ENCODE results near the gene VKORC1. TPM values are rescaled to one million over a fixed set of nuclear protein-coding genes. Genes with fewer than 3 reads are reported as not detected.

Gene VKORC1
- total and polyA plus RNA-seq, 2 donors (not counting 1 experiment from before 2014, with no cell fraction given): 118 to 301 TPM

DNA sequence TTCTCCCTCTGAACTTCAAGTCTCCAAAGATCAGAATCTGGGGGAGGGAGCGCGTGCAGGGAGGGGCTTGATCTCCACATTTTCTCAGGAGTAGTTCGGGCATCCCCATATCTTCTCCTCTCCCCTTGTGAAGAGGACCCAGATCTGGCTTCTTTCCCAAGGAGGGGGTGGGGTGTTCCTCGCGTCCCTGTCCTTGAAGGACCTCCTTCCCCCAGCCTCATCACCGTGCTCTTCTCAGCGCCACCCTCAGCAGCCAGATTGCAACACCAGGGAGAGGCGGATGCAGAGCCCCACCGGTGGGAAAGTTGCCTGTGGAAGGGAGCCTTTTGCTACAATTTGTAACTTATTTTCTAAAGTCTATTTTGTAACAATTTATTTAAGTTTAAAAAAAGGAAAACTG is 11.5 kb downstream of the VKORC1 start:
- TF ChIP-seq EZH2 (IDR thresholded peaks at IDR 0.05; ENCODE audit: low read length, missing control alignments): no peak
- TF ChIP-seq, protein P1, sequence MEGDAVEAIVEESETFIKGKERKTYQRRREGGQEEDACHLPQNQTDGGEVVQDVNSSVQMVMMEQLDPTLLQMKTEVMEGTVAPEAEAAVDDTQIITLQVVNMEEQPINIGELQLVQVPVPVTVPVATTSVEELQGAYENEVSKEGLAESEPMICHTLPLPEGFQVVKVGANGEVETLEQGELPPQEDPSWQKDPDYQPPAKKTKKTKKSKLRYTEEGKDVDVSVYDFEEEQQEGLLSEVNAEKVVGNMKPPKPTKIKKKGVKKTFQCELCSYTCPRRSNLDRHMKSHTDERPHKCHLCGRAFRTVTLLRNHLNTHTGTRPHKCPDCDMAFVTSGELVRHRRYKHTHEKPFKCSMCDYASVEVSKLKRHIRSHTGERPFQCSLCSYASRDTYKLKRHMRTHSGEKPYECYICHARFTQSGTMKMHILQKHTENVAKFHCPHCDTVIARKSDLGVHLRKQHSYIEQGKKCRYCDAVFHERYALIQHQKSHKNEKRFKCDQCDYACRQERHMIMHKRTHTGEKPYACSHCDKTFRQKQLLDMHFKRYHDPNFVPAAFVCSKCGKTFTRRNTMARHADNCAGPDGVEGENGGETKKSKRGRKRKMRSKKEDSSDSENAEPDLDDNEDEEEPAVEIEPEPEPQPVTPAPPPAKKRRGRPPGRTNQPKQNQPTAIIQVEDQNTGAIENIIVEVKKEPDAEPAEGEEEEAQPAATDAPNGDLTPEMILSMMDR (conservative IDR thresholded peaks at IDR 0.05 in 1 of 2, IDR thresholded peaks at IDR 0.05 in 1 of 2; ENCODE audit: low read depth in 1 of 2, low read length in 2 of 2): no peak
- Histone ChIP-seq H3K4me2 (ENCODE audit: extremely low read depth, insufficient read depth, low read length) (no peak overlapping the region), H3K4me1 (ENCODE audit: control insufficient read depth, extremely low read depth, insufficient read depth, low read length) (no peaks in the 10 kb centered on the region), H3K27me3 (ENCODE audit: control insufficient read depth, insufficient read depth, low read length) (no peaks in the 10 kb centered on the region), H3K9ac (ENCODE audit: insufficient read depth, low read length) (no peak overlapping the region), H4K20me1 (ENCODE audit: control insufficient read depth, extremely low read depth, insufficient read depth, low read length) (no peaks in the 10 kb centered on the region), H3K27ac (ENCODE audit: insufficient read depth, low read length) (no peak overlapping the region), H3K36me3 (ENCODE audit: control insufficient read depth, insufficient read depth, low read length) (peaks cover 35% of the 10 kb centered on the region), H2AFZ (ENCODE audit: low read length) (no peak overlapping the region), H3K9me3 (ENCODE audit: control insufficient read depth, insufficient read depth, low read depth, low read length) (no peaks in the 10 kb centered on the region), H3K4me3 (replicated peaks in 1 of 4; ENCODE audit: control extremely low read depth in 1 of 4, insufficient read depth in 1 of 4, low read depth in 3 of 4, low read length in 4 of 4) (no peak overlapping the region), H3K79me2 (ENCODE audit: control insufficient read depth, insufficient read depth, low read length) (peaks cover 9% of the 10 kb centered on the region)
- no peak for DNase-seq (ENCODE audit: low read depth in 2 of 2)

DNA sequence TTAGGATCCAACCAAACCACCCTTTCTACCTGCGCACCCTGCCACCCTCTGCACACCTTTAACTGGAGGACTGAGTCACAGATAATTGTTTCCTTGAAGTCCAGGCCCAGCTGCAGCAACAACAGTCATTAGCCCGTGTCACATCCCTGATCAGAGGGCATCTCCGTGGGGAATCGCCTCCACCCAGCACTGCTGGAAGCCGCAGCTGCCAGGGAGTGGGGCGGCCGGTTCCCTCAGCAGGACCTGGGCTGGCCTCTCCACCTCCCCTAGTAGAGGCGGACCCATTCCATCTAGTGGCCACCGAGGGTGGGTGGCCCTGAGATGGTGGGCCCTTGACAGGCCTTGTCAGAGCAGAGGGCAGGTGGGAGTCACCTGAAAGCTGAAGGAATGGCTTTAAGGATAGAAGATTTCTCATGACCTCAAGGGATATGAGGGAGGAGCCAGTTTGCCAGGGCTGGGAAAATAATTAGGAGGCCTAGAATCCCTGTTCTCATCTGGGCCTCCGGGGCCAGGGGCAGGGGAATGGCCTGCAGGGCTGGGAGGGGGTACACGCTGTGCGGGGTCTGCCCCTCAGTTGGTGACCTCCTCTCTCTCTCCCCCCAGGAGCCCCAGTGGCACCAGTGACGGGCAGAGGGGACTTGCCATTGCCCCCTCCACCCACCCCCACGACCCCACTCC is 12.1 kb downstream of the VKORC1 start:
- Histone ChIP-seq H4K20me1 (ENCODE audit: control insufficient read depth, extremely low read depth, insufficient read depth, low read length) (no peaks in the 10 kb centered on the region), H3K79me2 (ENCODE audit: control insufficient read depth, insufficient read depth, low read length) (peaks cover 15% of the 10 kb centered on the region), H3K4me1 (ENCODE audit: control insufficient read depth, extremely low read depth, insufficient read depth, low read length) (no peaks in the 10 kb centered on the region), H3K27ac (ENCODE audit: insufficient read depth, low read length) (no peak overlapping the region), H3K4me2 (ENCODE audit: extremely low read depth, insufficient read depth, low read length) (no peak overlapping the region), H3K36me3 (ENCODE audit: control insufficient read depth, insufficient read depth, low read length) (peaks cover 40% of the 10 kb centered on the region), H3K4me3 (replicated peaks in 1 of 4; ENCODE audit: control extremely low read depth in 1 of 4, insufficient read depth in 1 of 4, low read depth in 3 of 4, low read length in 4 of 4) (no peak overlapping the region), H2AFZ (ENCODE audit: low read length) (no peak overlapping the region), H3K9me3 (ENCODE audit: control insufficient read depth, insufficient read depth, low read depth, low read length) (no peaks in the 10 kb centered on the region), H3K9ac (ENCODE audit: insufficient read depth, low read length) (no peak overlapping the region), H3K27me3 (ENCODE audit: control insufficient read depth, insufficient read depth, low read length) (no peaks in the 10 kb centered on the region)
- TF ChIP-seq, protein P1 (conservative IDR thresholded peaks at IDR 0.05 in 1 of 2, IDR thresholded peaks at IDR 0.05 in 1 of 2; ENCODE audit: low read depth in 1 of 2, low read length in 2 of 2): no peak
- TF ChIP-seq EZH2 (IDR thresholded peaks at IDR 0.05; ENCODE audit: low read length, missing control alignments): no peak
- no peak for DNase-seq (ENCODE audit: low read depth in 2 of 2)

DNA sequence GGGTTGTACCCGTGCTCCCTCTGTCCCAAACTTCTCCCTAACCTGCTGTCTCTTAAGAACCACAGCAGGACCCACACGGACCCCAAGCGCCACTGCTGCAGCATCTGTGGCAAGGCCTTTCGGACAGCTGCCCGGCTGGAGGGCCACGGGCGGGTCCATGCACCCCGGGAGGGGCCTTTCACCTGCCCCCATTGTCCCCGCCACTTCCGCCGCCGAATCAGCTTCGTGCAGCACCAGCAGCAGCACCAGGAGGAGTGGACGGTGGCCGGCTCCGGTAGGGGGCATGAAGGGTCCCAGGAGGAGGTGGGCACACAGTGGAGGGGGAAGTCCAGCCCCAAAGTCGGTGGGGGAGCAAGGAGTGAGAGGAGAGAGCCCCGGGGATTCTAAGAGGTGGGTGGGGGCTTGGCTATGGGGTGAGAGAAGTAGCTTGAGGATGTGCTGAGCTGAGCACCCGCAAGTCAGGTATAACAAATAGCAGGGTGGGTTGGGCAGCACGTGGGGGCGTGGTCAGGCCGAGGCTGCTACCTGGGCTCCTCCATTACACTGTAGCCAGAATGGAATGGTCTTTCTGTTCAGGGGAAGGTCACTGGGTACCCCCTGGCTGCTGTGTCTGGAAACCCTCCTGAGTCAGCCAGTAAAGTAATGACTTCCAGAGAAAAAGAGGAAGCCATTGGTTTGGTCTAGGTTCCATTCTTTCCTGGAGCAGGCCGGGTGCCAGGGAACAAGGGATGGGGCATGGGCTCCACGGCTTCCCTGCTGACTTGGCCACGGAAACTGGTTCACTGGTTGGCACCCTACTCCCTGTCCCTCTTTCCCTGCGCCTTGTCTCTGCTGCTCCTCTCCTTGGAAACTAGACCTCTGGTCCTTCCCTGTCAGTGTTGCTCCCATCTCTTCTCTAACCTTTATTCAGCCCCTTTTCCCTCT is 12.9 kb downstream of the VKORC1 start:
- Histone ChIP-seq H3K36me3 (ENCODE audit: control insufficient read depth, insufficient read depth, low read length) (peaks cover 46% of the 10 kb centered on the region), H3K79me2 (ENCODE audit: control insufficient read depth, insufficient read depth, low read length) (peaks cover 21% of the 10 kb centered on the region), H3K4me3 (replicated peaks in 1 of 4; ENCODE audit: control extremely low read depth in 1 of 4, insufficient read depth in 1 of 4, low read depth in 3 of 4, low read length in 4 of 4) (no peak overlapping the region), H3K27me3 (ENCODE audit: control insufficient read depth, insufficient read depth, low read length) (no peaks in the 10 kb centered on the region), H3K9me3 (ENCODE audit: control insufficient read depth, insufficient read depth, low read depth, low read length) (no peaks in the 10 kb centered on the region), H3K4me1 (ENCODE audit: control insufficient read depth, extremely low read depth, insufficient read depth, low read length) (no peaks in the 10 kb centered on the region), H3K9ac (ENCODE audit: insufficient read depth, low read length) (no peak overlapping the region), H3K4me2 (ENCODE audit: extremely low read depth, insufficient read depth, low read length) (no peak overlapping the region), H3K27ac (ENCODE audit: insufficient read depth, low read length) (no peak overlapping the region), H4K20me1 (ENCODE audit: control insufficient read depth, extremely low read depth, insufficient read depth, low read length) (no peaks in the 10 kb centered on the region), H2AFZ (ENCODE audit: low read length) (no peak overlapping the region)
- no peak for DNase-seq (ENCODE audit: low read depth in 2 of 2)
- TF ChIP-seq EZH2 (IDR thresholded peaks at IDR 0.05; ENCODE audit: low read length, missing control alignments): no peak
- TF ChIP-seq, protein P1 (conservative IDR thresholded peaks at IDR 0.05 in 1 of 2, IDR thresholded peaks at IDR 0.05 in 1 of 2; ENCODE audit: low read depth in 1 of 2, low read length in 2 of 2): no peak

Data from fibroblast of lung (primary cell).